HUES64 (cell line): Measurements from ENCODE around the gene GRB7.

Experiments used
- H3K27ac ChIP-seq: 2 replicates; pipeline ENCODE4 v1.7.0; 2013; ENCODE audit warnings: low read depth, low read length, inconsistent platforms
- H3K27me3 ChIP-seq: 2 replicates; pipeline ENCODE4 v1.6.1; 2013; ENCODE audit warnings: mild to moderate bottlenecking, low read length; ENCODE audit not compliant: insufficient read depth
- H3K36me3 ChIP-seq: 2 replicates; pipeline ENCODE4 v1.6.1; 2013; ENCODE audit warnings: mild to moderate bottlenecking, low read length; ENCODE audit not compliant: insufficient read depth
- H3K4me1 ChIP-seq: 2 replicates; pipeline ENCODE4 v1.6.1; 2013; ENCODE audit warnings: mild to moderate bottlenecking, low read length, moderate library complexity; ENCODE audit not compliant: insufficient read depth
- H3K4me3 ChIP-seq: 2 replicates; pipeline ENCODE4 v1.5.1; 2013; ENCODE audit warnings: mild to moderate bottlenecking, low read length, moderate library complexity
- H3K9ac ChIP-seq: 2 replicates; pipeline ENCODE4 v1.6.1; 2013; ENCODE audit warnings: mild to moderate bottlenecking, low read depth, low read length
- H3K9me3 ChIP-seq: 2 replicates; pipeline ENCODE4 v1.6.1; 2013; ENCODE audit warnings: low read depth, low read length; ENCODE audit not compliant: insufficient read depth
- WGBS: fragments of 150-250, 120-280 bp; methylation state at CpG from one replicate; pipeline ENCODE4 v1.1.7; 2013; ENCODE audit warnings: missing lambda C conversion rate; 5-methylcytosine and 5-hydroxymethylcytosine counted together

Gene GRB7

GRCh38 chr17:39701012-39701783 is 36.5 kb upstream of the GRB7 start:
- H3K27me3 ChIP-seq: no peaks in the 10 kb centered on the region
- 11% methylated on average over 10 of the region's 10 CpGs for WGBS
- H3K4me1 ChIP-seq: peaks cover 46% of the 10 kb centered on the region
- H3K9ac ChIP-seq: peak overlapping the region; percentile 82
- H3K4me3 ChIP-seq: peak overlapping the region; percentile 85
- H3K9me3 ChIP-seq: no peaks in the 10 kb centered on the region
- peaks cover 8% of the 10 kb centered on the region for H3K36me3 ChIP-seq
- no peak overlapping the region; the same call in 1 of the 2 replicates for H3K27ac ChIP-seq

- Histone ChIP-seq H3K9me3 (no peaks in the 10 kb centered on the region), H3K4me3 (peak overlapping the region; percentile 85), H3K4me1 (peaks cover 39% of the 10 kb centered on the region), H3K27me3 (no peaks in the 10 kb centered on the region), H3K36me3 (peaks cover 15% of the 10 kb centered on the region), H3K27ac (no peak overlapping the region; the same call in 1 of the 2 replicates), H3K9ac (peak overlapping the region; percentile 82; the same call in 1 of the 2 replicates)
- 77% methylated on average over 4 of the region's 4 CpGs for WGBS
Measured at GRCh38 chr17:39701784-39702422, 35.8 kb upstream of the GRB7 start.

- H3K9me3 ChIP-seq: no peaks in the 10 kb centered on the region
- no peaks in the 10 kb centered on the region for H3K27me3 ChIP-seq
- H3K27ac ChIP-seq: peak overlapping the region; percentile 37; the same call in 1 of the 2 replicates
- H3K4me3 ChIP-seq: peak overlapping the region; percentile 85; the same call in 1 of the 2 replicates
- H3K36me3 ChIP-seq: peaks cover 27% of the 10 kb centered on the region
- H3K9ac ChIP-seq: no peak overlapping the region
- 77% methylated on average over 10 of the region's 12 CpGs for WGBS
- peaks cover 37% of the 10 kb centered on the region for H3K4me1 ChIP-seq
Measured at GRCh38 chr17:39702901-39703893, 34.5 kb upstream of the GRB7 start.

- no peak overlapping the region for H3K9ac ChIP-seq
- H3K36me3 ChIP-seq: peaks cover 34% of the 10 kb centered on the region
- WGBS: 88% methylated on average over 5 of the region's 5 CpGs
- H3K9me3 ChIP-seq: no peaks in the 10 kb centered on the region
- peak overlapping the region; percentile 33; the same call in 1 of the 2 replicates for H3K27ac ChIP-seq
- peaks cover 36% of the 10 kb centered on the region for H3K4me1 ChIP-seq
- H3K27me3 ChIP-seq: no peaks in the 10 kb centered on the region
- H3K4me3 ChIP-seq: no peak overlapping the region
Measured at GRCh38 chr17:39703913-39704312, 33.8 kb upstream of the GRB7 start.

GRCh38 chr17:39704821-39705551 is 32.8 kb upstream of the GRB7 start:
- H3K27ac ChIP-seq: peak overlapping the region; percentile 79
- WGBS: 53% methylated on average over 11 of the region's 11 CpGs
- no peak overlapping the region for H3K9ac ChIP-seq
- H3K27me3 ChIP-seq: no peaks in the 10 kb centered on the region
- H3K4me3 ChIP-seq: no peak overlapping the region
- H3K4me1 ChIP-seq: peaks cover 34% of the 10 kb centered on the region
- H3K36me3 ChIP-seq: peaks cover 45% of the 10 kb centered on the region
- no peaks in the 10 kb centered on the region for H3K9me3 ChIP-seq

GRCh38 chr17:39705786-39706348 is 31.9 kb upstream of the GRB7 start:
- Histone ChIP-seq H3K27ac (peak overlapping the region; percentile 79), H3K4me1 (peaks cover 34% of the 10 kb centered on the region), H3K36me3 (peaks cover 54% of the 10 kb centered on the region), H3K4me3 (no peak overlapping the region), H3K9me3 (no peaks in the 10 kb centered on the region), H3K27me3 (no peaks in the 10 kb centered on the region), H3K9ac (no peak overlapping the region)
- WGBS: 91% methylated on average over 12 of the region's 12 CpGs

GRCh38 chr17:39706383-39706782 is 31.4 kb upstream of the GRB7 start:
- Histone ChIP-seq H3K27me3 (no peaks in the 10 kb centered on the region), H3K9me3 (no peaks in the 10 kb centered on the region), H3K4me1 (peaks cover 34% of the 10 kb centered on the region), H3K9ac (no peak overlapping the region), H3K4me3 (no peak overlapping the region), H3K27ac (peak overlapping the region; percentile 79; the same call in 1 of the 2 replicates), H3K36me3 (peaks cover 59% of the 10 kb centered on the region)
- 95% methylated on average over 8 of the region's 8 CpGs for WGBS

- H3K9me3 ChIP-seq: no peaks in the 10 kb centered on the region
- H3K9ac ChIP-seq: no peak overlapping the region
- WGBS: 96% methylated on average over 7 of the region's 7 CpGs
- no peaks in the 10 kb centered on the region for H3K27me3 ChIP-seq
- H3K36me3 ChIP-seq: peaks cover 64% of the 10 kb centered on the region
- no peak overlapping the region for H3K4me3 ChIP-seq
- no peak overlapping the region for H3K27ac ChIP-seq
- peaks cover 34% of the 10 kb centered on the region for H3K4me1 ChIP-seq
Measured at GRCh38 chr17:39706921-39707337, 30.8 kb upstream of the GRB7 start.

GRCh38 chr17:39709319-39709997 is 28.3 kb upstream of the GRB7 start:
- Histone ChIP-seq H3K27ac (no peak overlapping the region), H3K9me3 (no peaks in the 10 kb centered on the region)
- WGBS: 93% methylated on average over 14 of the region's 14 CpGs

More at GRCh38 chr17:39709319-39709997, 28.3 kb upstream of the GRB7 start:
- Histone ChIP-seq H3K36me3 (peaks cover 83% of the 10 kb centered on the region), H3K27me3 (no peaks in the 10 kb centered on the region), H3K4me1 (peaks cover 15% of the 10 kb centered on the region), H3K9ac (no peak overlapping the region), H3K4me3 (no peak overlapping the region)
